Measurements from ENCODE around the gene LYZ.

DNA sequence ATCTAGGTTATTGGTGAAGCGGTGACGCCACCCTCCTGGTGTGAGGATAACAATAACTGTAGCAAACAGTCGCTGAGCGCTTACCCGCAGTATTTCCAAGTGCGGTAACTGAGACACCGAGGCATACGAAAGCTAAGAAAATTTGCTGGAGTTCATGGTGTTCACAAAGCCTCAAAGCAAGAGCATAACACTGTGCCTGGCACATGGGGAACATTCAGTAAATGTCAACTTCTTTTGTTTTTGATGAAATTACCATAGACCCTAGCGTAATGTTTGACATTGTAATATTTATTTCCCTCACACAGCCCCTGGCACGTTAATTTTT lies 12.1 kb downstream of the LYZ start:
- no peak for TF ChIP-seq POLR2A (IDR thresholded peaks at IDR 0.05)
- no peak for TF ChIP-seq CTCF (IDR thresholded peaks at IDR 0.05)

All from thyroid gland (tissue), 4 donors.